Measurements from ENCODE around the gene KCNMA1.

Gene KCNMA1

DNA sequence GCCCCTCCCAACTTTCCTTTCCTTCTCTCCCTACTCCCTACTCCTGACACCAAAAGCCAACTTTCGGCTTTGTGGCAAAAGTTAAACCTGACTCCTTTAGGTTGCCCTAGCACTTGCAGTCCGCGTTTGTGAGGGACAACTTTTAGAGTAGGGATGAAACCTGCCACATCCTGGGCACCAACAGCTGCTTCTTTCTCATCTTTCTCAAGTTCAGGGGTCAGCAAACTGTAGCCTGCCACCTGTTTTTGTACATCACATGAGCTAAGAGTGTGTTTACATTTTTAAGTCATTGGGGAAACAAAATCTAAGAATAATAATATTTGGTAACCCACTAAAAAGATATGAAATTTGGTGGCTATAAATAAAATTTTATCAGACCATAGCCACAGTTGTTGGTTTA is 660.6 kb downstream of the KCNMA1 start:
- DNase-seq (ENCODE audit: low read depth), result no peak

DNA sequence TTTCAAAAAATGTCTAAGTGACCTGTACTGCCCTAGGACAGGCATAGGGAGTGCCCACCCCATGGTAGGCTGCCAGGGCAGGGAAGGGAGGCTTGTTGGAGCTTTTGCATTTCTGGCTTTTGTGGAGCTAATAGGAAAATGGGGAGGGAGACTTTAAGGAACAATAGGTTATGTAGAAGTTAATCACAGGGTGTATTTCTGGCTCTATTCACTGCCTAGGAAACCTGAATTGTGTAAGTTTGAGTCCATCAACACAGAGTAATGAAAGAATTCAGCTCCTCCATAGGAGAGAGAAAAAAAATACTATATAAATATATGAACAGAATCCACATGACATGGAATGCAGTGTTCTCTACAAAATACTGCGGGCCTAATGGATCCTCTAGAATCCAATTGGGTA is 661.5 kb downstream of the KCNMA1 start:
- no peak for DNase-seq (ENCODE audit: low read depth)

DNA sequence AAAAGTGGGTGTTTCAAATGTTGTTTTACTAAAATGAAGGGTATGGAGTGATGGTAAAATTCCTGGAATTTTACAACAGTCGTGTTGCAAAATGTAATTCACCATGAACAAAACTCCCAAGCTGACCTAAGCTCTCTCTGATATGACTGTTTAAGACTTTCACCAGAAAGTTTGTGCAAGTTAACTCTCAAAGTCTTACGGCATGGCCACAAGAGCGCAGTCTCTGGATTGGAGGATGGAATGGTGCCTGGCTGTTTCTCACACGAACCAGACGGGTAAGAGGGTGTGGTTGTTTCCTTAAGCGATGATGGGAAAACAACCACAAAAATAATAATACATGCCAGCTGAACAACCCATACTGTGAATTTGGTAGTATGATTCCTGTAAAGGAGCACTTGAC is 662.5 kb downstream of the KCNMA1 start:
- no peak for DNase-seq (ENCODE audit: low read depth)

DNA sequence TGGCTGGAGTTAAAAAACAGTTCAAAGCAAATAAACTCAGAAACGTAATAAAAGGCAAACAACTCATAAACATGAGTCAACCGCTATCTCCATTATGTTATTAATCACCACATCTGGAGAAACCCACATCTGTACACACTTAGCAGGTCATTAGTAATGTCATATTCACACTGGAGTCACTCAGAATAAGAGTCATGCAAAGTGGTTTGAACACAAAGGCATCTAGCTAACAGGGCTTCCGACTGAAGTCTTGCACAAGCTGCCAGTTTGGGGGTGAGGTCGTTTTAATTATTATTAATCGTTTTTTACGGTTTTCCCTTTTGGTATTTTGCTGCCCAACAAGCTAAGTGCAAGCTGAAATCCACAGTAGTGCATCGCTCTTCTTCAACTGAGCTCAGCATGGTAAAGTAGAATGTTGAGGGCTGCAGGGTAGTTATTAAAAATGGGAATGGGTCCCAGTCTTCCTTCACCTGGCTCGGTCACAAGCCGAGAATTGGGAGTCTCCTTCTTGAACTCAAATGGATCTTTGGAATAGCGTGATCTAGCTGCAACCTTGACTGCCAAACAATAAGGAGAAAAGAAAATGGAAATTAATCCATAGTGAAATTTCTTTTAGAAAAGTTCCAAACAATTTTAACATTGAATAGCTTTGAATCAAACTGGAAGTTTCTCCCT is 663.5 kb downstream of the KCNMA1 start:
- peak; percentile 53 for DNase-seq (ENCODE audit: low read depth)

DNA sequence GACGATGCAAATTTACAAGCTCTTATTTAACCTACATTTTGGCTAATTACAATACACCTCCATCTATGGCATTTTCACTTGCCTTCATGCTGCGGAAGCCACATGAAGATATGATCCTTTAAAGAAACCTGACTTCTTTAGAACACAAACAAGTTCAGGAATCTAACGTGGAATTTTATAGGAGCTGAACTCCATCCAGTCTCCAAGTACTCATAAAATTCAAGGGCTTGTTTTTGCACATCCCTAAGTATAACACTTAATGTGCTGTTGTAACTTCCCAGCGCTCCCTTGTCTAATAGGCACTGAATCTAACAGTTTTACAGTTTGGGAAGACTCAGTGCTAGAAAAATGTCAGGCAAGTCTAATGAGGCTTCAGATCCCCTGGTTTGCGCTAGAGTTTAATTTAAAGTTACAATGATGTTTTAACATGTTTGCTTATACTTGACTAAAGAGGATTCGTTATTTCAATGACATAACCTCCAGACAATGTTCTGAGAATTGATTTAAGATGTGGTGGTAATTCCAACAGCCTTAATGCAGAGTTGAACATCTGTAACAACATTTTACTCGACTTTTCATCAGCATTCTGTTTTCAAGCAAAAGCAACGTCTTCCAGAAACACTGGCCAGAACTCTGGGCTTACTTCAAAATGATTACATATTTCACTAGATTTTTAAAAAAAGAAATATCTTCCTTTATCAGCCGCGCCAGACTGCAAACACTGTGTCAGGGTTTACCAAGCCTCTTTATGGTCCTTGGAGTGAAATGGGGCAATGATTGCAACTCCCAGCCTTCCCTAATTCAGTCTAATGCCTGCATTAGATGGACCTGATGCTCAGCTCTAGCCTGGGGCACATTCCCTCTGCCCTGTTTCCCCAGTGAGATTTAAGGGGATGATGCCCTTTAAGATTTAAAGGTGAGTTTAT is 664.3 kb downstream of the KCNMA1 start:
- DNase-seq (ENCODE audit: low read depth), result peak; percentile 27

DNA sequence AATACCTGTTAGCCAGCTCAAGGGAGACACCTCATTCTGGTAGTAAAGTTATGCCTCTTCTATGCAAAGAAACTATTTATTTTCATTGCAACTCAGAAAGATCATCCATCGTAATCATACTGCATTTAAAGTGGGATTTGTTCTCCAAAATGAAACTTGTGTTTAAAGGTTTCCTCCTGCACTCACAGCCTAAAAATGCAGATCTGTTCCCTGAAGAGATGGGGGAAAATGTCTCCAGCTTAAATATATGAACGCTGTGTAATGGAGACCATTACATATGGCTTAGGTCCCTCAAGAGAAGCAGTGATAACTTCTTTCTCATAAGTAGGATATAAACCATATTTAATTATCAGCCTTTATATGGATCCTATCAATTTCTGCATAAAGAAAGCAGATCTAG is 665.1 kb downstream of the KCNMA1 start:
- no peak for DNase-seq (ENCODE audit: low read depth)

DNA sequence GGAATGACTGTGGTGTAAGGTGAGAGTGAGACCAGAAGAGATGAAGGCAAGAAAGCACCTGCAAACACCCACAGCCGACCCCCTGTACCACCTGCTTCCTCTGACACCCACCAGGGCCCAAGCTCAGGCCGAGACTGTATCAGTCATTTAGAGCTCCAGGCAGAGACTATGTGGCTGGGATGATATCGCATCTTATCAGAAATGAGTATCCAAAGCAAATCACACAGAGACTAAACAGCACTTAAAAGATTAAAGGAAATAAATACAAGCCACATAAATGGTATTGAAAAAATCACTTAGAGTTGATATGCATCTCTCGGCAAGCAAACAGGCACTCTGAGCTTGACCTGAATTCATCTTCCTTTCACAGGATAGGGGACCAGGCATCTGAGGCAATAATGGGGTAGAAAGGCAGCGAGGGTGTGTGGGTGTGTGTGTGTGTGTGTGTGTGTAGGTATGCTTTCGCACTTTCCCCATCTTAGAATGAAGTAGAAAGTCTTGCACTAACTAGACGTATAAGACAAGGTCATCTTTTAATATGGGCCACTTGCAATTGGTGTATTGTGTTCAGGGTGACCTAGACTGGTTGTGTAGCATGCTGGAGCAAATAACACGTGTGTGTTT is 665.9 kb downstream of the KCNMA1 start:
- no peak for DNase-seq (ENCODE audit: low read depth)

DNA sequence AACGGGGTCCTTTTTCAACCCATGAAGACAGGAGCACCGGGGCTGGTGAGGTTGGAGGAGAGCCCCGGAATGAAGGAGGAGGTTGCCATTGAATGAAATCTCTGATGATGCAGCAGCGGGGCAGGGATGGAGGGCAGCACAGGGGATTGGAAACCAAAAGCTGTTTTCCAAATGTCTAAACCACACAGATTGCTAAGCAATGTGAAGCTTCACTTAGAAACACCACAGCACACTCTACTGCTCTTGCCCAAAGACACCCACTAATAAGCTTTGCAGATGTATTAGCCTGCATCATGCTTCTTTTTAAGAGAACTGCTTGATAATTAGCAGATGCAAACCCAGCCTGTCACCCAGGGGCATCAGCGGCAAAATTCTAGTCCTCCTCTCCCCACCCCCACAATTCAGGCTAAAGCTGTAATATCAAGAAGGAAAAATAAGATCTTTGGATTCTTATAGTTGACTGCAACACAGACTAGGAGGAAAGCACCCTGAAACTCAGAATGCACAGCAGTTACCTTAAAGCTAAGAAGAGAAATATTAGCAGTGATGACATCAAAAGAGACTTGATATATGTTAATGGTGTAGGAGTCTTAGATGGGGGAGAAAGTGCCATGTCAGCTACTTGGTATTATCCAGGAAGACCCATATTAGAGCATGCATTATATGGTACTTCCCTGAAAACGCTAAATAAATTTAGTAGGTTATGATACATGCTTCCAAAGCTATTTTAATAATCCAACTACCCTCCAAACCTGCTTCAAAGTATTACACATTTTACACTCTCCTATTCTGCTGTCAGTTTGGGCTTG is 666.7 kb downstream of the KCNMA1 start:
- no peak for DNase-seq (ENCODE audit: low read depth)

DNA sequence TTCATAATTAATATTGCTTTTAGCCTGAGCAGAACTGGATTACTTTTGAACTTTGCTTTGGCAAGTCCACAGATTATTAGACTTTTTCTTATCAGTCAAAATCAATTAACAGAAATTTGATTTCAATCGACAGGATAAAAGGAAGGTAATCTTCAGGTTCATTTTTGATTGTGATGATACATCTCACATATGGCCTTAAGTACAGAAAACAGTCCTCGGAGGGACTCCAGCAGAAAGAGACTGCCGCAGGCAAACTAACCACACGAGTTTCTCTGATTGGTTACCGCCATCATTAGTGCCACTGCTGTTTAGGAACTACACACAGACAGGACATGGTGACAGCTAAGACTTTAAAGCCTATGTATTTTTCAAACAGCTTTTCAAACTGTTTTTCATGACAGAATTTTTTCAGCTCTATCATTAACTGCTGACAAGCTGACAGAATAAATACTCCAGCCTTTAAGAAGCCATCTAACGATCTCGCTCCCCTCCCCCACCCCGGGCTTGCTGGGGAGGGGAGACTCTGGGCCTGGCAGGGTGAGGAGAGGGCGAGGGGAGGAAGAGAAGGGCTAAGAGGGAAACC is 668.2 kb downstream of the KCNMA1 start:
- no peak for DNase-seq (ENCODE audit: low read depth)

DNA sequence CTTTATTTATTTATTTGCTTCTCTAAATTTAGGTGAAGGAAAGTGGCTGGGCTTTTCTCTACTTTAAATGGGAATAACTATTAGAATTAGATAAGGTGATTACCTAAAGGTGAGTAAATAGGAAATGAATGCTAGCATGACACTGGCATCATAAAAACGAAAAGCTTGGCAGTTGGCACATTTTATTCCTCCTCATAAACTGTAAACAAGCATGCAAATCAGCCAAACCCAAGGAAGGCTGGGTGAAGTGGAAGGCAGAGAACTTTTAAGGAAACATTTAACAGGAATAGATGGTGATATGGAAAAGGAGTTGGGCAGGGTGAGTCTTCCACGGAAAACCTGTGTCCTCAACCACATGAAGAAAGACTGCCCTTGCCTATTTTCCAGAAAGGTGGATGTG is 669.1 kb downstream of the KCNMA1 start:
- DNase-seq (ENCODE audit: low read depth), result no peak

DNA sequence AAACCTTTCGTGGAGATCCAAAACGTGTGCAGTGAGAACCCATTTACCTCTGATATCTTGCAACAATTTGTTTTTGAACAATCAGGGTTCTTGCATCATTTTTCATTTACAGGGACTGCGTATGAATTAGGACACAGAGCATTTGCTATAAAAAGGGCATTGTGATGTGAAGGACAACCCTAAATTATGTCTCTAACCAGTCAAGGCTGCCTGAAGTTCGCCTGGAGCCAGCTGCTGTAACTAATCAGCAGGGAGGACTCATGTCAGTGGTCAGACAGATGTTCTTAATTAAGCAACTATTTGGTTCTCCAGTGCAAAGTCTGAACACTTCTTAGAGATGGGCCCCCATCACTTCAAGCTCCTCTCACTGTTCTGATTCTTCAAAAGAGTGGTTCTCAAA is 674.8 kb downstream of the KCNMA1 start:
- DNase-seq (ENCODE audit: low read depth), result peak; percentile 51

DNA sequence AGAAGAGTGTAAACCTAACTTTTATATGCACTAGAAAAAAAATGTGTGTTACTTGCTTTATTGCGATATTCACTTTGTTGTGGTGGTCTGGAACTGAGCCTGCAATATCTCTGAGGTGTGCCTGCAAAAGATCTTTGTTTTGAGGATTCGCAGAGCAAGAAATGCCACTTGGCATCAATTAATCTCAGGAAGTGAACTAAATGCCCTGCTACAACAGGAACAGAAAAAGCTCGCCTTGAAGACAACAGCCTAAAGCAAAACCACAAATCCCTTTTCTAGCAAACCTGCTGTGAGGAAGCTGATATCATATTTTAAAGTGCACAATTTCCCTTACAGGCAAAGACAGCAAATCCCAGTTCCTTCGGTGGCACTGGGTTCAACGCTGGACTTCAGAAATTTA is 675.8 kb downstream of the KCNMA1 start:
- DNase-seq (ENCODE audit: low read depth), result no peak

DNA sequence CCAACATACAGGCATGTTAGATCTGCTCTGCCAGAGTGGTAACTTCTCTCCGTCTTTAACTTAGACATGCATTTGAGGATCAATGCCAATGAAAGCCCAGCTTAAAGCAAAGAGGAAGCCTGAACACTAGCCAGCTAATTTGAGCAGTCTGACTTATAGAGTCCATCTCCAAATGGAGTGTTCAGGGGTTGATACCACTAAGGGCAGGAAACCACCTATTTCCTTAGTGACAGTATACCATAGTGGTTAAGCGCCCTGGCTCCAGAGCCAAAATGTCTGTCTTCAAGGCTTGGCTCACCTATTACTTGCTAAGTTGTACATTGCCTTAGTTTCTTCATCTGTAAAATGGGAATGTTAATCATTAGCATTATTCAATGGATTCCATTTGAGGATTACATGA is 678.5 kb downstream of the KCNMA1 start:
- no peak for DNase-seq (ENCODE audit: low read depth)

DNA sequence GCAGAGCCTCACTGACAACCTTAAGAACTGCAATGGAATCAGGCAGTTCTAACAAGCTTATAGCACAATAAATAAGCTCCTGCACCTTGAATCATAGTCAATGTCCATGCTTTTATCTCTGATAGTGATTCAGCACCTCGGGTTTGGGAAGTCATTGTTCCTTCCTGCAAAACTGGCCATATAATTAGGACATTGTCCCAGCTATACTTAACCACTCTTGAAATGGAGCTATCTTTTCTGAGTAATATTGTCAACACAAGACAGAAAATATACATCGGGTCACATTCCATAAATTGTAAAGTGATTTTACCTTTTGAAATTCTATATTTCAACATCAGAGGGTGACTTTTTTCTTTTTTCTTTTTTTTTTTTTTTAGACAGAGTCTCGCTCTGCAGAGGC is 682.8 kb downstream of the KCNMA1 start:
- DNase-seq (ENCODE audit: low read depth), result no peak

DNA sequence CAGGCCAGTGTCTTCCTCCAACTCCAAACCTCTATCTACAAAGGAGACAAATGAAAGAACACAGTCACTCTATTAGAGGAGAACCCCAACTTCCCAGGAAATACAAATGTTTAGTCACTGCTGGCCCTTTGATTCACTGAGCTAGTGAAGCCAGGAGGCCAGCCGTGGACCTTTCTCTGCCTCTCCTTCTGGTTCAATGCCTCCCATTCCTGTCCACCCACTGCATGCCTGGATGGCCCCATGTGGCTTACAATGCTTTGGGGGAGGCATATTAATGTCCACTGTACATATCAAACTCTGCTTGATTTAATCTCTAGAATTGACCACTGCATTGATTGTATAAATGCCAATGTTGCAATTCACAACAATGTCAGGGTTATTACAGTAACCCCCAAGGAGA is 687.3 kb downstream of the KCNMA1 start:
- no peak for DNase-seq (ENCODE audit: low read depth)

DNA sequence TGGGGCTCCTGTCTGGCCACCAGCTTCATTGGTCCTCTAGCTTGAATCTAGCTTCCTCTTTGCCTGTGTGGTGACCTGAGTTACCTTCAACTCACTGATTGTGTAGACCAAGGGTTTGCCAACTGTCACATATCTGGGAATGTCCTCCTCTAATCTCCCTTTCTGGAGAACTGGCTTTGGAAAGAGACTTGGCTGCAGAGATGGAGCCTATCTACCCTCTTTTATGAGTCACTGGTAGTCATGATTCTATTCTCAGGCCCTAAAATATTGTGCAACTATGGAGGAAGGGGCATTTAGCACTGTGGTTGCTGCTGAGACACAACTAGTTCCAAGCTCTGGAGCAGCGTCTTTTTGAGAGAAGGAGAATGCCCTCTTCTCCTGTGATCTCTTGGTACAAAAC is 691.3 kb downstream of the KCNMA1 start:
- DNase-seq (ENCODE audit: low read depth), result peak; percentile 11

DNA sequence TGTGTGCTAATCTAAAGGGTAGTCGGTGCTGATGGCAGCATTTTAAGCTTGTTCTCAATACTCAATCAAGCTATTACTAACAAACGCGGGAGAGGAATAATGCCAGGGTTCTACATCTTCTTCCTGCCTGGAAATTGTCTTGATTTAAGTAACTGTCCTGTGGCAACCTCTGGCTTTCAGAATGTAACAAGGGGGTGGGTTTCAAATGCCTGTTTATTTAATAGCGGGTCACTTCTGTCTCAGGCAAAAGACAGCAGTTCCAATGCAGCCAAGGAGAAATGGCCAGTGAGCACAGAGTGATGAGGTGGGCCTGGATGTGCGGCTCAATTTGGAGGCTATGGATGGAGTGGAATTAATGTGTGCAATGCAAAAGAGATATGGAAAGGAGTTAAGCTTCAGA is 692.4 kb downstream of the KCNMA1 start:
- no peak for DNase-seq (ENCODE audit: low read depth)

DNA sequence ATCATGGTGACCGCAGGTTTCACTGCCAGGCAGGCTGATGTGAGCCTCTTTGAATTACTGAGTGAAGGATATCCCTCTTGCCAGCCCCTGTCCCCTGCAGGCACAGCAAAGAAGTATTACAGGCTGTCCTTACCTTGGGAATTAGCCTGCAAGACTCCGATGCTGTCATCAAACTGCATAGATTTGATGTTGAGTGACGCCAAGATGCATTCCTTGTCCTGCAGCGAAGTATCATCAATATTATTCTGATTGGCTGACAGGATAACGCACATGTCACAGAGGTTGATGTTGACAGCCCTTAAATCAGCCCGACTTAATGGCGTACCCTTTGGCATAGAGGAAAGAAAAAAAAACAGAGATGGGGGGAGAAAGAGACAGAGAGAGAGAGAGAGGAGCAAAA is 693.0 kb downstream of the KCNMA1 start:
- DNase-seq (ENCODE audit: low read depth), result no peak

DNA sequence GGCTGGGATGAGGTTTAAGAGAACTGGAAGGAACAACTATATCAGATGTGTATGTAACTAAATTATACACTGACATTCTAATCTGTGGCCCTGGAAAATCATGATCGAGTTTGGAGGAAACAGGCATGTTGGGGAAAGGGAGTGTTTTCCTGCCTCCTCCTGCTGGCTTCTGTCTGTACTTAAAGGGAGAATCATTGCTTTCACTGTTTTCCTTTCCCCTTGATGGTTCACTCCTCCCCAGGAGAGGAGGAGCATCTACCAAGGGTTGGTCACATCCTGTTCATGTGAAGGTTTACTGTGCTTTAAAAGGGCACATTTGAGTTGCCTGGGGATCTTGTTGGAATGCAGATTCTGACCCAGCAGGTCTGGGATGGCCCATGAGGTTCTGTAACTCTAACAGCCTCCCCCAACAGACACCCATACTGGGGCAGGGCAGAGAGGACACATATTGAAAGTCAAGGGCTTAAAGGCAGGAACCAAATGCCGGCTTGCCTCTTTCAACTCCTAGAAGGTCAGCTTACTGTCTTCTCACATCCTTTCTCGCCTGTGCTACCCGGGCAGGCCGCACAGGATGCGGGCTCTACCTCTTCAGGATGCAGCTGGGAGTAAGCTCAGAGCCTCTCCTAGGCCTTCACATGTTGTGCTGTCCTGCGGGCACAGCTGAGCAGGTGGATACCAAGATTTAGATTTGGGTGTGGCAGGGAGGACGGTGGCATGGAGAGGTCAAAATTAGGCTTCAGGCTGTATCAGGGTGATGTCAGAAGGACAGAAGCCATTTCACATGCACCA is 694.8 kb downstream of the KCNMA1 start:
- DNase-seq (ENCODE audit: low read depth), result no peak

DNA sequence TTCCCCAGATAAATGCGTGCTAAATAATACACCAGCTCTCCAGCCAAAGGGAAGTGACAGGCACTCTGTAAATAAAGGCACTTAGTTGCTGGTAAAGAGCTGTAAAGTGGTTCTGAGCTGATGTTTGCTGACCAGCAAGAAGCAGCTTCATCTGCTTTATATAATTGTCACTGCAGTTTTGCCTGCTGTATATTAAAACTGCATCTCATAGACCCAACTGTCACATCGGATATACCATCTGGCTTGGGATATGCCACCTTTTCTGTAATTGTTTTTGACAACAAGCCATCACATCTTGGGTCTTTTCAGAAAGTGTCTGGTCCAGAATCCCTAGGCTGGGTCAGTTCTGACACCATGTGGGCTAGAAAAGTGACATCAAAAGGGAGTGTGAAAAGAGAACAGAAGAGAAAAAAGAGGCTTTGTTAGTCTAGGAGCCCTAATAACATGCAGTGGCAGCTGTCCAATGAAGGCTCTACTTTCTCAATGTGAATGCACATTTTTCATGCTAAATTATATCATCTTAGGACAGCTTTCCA is 697.6 kb downstream of the KCNMA1 start:
- DNase-seq (ENCODE audit: low read depth), result no peak

DNA sequence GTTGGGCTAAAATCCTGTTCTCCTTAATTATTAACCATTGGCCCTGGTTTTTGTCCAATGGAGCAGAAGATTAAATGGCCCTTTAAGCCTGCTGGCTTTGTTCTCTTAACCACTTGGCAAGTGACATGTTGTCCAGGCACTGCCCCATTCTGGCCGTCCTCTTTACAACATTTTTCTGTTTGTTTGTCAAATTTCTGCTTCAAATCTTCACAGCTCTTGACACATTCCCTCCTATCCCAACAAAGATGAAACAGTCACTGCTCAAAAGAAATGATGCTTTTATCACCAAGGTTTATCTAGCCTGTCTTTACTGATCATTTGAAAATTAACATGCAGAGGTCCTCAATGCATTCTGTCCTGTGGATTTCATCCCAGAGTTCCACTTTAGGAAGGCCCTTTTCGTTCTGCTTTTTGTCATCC is 700.4 kb downstream of the KCNMA1 start:
- no peak for DNase-seq (ENCODE audit: low read depth)

Measured in GM04504 (cell line).